GM19351 (cell line): Measurements from ENCODE around the gene NUDCD3.

Source experiments
- ATAC-seq: cut with Tn5 transposase; IDR thresholded peaks from one replicate; pipeline ENCODE4 v1.9.1; 2021; ENCODE audit warnings: mild to moderate bottlenecking, moderate library complexity; ENCODE audit not compliant: unreplicated experiment

Gene NUDCD3

GRCh38 chr7:44402401-44403060 is 87.9 kb downstream of the NUDCD3 start:
- no peak for ATAC-seq

GRCh38 chr7:44401692-44402091 is 88.8 kb downstream of the NUDCD3 start:
- ATAC-seq: no peak

- no peak for ATAC-seq
Measured at GRCh38 chr7:44400033-44400511, 90.4 kb downstream of the NUDCD3 start.

GRCh38 chr7:44398953-44399574 is 91.4 kb downstream of the NUDCD3 start:
- ATAC-seq: no peak

- no peak for ATAC-seq
Measured at GRCh38 chr7:44398511-44398911, 91.9 kb downstream of the NUDCD3 start.

GRCh38 chr7:44396931-44397545 is 93.4 kb downstream of the NUDCD3 start:
- ATAC-seq: no peak

- ATAC-seq: no peak
Measured at GRCh38 chr7:44396496-44396895, 94.0 kb downstream of the NUDCD3 start.

- ATAC-seq: no peak
Measured at GRCh38 chr7:44395067-44395466, 95.4 kb downstream of the NUDCD3 start.

GRCh38 chr7:44394636-44395035 is 95.8 kb downstream of the NUDCD3 start:
- no peak for ATAC-seq

- ATAC-seq: no peak
Measured at GRCh38 chr7:44394112-44394447, 96.4 kb downstream of the NUDCD3 start.

GRCh38 chr7:44393238-44394111 is 97.0 kb downstream of the NUDCD3 start:
- no peak for ATAC-seq

- ATAC-seq: no peak
Measured at GRCh38 chr7:44392618-44393010, 97.8 kb downstream of the NUDCD3 start.

GRCh38 chr7:44391746-44392617 is 98.5 kb downstream of the NUDCD3 start:
- ATAC-seq: no peak

GRCh38 chr7:44391171-44391570 is 99.3 kb downstream of the NUDCD3 start:
- ATAC-seq: no peak

GRCh38 chr7:44390701-44391100 is 99.8 kb downstream of the NUDCD3 start:
- ATAC-seq: no peak

GRCh38 chr7:44388089-44388970 is 102.1 kb downstream of the NUDCD3 start:
- no peak for ATAC-seq

- no peak for ATAC-seq
Measured at GRCh38 chr7:44387389-44387788, 103.1 kb downstream of the NUDCD3 start.

GRCh38 chr7:44386139-44386913 is 104.1 kb downstream of the NUDCD3 start:
- no peak for ATAC-seq
